CD4-positive, alpha-beta T cell treated with Interleukin-2 at 100 ng/mL for 4 hours (primary cell): ENCODE results near the gene EEF2K.

Experiments
- DNase-seq: peaks from one replicate; pipeline ENCODE4 v3.0.0-alpha.2; 2020; ENCODE audit warnings: low spot score

Gene EEF2K

DNA sequence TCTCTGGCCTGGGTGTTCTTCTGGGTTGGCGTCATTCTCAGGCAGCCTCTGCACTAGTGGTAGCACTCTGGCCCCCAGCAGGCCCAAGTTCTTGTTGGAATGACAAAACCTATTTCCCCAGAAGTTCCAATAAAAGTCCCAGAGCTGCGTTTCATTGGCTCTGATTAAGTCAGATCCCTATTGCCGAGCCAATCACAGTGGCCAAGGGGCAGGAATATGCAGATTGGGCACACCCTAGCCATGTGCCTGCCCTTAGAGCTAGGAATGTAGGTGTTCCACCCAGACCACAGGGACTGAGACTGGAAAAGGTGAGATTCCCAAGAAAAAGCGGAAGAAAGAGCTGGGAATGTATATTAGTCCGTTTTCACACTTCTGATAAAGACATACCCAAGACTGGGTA, 46.2 kb downstream of the EEF2K start:
- no peak for DNase-seq

DNA sequence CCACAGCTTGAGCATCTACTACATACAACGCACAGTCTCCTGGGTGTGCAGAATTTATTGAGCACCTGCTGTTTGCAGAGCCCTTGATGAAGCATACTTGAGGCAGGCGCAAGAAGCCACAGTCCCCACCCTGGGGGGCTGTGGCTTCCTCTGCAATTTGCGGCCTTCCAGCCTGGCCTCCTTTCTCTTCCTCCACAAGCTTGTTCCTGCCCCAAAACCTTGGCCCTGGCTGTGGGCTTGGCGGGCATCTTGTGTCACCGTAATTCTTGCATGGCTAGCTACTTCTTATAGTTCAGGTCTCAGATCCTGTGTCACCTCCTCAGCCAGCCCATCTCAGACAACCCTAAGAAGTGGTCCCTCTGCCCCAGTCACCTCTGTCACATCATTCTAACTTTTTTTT, 47.2 kb downstream of the EEF2K start:
- no peak for DNase-seq

DNA sequence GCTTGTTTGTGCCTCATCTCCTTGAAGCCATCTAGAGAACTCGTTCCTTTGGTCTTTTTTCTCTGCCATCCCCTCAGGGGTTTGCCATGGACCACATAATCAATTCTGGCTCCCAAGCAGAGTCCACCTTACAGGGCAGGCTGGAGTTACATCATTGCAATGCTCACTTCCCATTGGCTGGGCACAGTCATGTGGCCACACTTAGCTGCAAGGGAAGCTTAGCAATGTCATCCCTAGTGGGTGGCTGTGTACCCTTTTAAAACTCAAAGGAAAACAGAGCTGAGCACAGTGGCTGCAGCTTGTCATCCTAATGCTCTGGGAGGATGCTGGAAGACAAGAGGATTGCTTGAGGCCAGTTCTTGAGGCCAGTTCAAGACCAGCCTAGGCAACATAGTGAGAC, 49.3 kb downstream of the EEF2K start:
- DNase-seq: no peak

- no peak for DNase-seq
Measured at GRCh38 chr16:22257440-22257839, 51.4 kb downstream of the EEF2K start.

- no peak for DNase-seq
Measured at GRCh38 chr16:22260490-22260889, 54.4 kb downstream of the EEF2K start.

GRCh38 chr16:22262460-22262859, 56.4 kb downstream of the EEF2K start:
- peak; percentile 32 for DNase-seq

DNA sequence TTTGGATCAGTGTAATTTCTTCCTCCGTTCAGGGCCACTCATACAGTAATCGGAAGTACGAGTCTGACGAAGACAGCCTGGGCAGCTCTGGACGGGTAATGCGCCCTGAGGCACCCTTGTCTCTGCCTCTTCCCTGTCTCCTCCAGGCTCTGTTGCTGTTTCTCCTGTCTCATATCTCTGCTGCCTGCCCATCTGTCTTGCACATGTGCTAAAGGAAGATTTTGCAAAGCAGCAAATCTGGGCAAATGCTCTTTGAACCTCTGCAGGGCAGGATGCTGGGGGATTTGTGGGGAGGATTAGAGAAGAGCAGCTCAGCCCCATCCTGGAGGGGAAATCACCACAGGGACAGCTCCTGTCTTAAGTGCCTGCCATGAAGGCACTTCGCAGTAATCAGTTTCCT, 58.7 kb downstream of the EEF2K start:
- DNase-seq: no peak

GRCh38 chr16:22265351-22265750, 59.3 kb downstream of the EEF2K start:
- no peak for DNase-seq

DNA sequence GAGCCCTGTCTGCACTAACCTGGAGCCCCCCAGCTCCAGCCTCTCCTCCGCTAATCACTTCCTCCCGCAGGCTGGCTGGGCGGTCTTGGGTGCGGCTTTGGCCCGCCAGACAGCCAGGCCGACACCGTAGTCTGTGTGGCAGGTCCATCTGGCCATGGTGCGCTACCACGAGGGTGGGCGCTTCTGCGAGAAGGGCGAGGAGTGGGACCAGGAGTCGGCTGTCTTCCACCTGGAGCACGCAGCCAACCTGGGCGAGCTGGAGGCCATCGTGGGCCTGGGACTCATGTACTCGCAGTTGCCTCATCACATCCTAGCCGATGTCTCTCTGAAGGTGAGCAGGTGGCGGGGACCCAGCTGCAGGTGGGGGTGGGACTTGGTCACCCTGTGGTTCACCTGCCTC, 60.5 kb downstream of the EEF2K start:
- no peak for DNase-seq

GRCh38 chr16:22267764-22268163, 61.7 kb downstream of the EEF2K start:
- DNase-seq: no peak

- no peak for DNase-seq
Measured at GRCh38 chr16:22270525-22270924, 64.4 kb downstream of the EEF2K start.

DNA sequence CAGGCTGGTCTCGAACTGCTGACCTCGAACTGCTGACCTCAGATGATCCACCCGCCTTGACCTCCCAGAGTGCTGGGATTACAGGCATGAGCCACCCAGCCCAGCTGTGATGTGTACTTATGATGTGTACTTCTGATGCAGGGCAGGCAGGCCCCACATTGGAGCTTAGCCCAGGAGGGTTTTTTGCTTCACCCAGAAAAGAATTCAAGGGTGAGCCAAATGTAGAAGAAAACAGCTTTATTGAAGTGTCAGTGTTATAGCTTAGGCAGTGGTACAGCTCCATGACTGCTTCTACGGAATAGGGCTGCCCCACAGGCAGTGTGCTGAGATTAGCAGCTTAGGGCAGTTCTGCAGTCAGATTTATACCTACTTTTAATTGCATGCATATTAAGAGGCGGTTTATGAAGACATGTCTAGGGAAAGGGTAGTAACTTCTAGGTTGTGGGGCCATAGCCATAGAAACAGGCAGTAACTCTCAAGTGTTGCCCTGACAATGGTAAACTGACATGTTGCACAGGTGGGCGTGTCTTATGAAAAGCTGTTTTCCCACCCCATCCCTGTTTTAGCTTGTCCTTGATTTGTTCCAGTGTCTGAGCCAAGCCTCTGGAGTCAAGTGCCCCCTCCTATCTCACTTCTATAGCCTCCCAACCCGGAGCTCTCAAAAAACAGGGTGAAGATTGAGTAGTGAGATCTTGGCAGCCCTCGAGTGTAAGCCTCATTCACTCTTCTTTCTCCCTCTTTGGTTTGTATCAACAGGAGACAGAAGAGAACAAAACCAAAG, 67.0 kb downstream of the EEF2K start:
- DNase-seq: no peak

- no peak for DNase-seq
Measured at GRCh38 chr16:22274916-22275315, 68.8 kb downstream of the EEF2K start.

- DNase-seq: no peak
Measured at GRCh38 chr16:22278441-22279230, 72.6 kb downstream of the EEF2K start.

GRCh38 chr16:22282254-22282892, 76.3 kb downstream of the EEF2K start:
- DNase-seq: no peak

- no peak for DNase-seq
Measured at GRCh38 chr16:22284637-22285036, 78.6 kb downstream of the EEF2K start.

DNA sequence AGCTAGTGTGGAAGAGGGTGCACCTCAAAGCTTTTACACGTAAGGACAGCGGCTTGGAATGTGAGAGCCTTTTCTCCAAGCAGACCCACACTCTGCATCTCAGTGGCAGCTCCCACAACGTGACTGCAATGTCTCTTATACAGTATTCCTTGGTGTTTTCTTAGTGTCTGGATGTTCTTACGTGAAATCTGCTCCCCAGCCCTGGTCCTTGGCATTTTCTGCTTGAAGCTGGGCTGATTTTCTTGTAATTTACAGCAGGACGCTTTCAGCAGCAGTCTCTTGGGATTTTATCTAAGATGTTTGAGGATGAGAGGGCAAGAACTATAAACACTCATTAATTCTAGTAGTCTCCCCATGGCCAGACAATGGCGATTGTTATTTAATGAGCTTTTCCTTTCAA, 79.0 kb downstream of the EEF2K start:
- no peak for DNase-seq

DNA sequence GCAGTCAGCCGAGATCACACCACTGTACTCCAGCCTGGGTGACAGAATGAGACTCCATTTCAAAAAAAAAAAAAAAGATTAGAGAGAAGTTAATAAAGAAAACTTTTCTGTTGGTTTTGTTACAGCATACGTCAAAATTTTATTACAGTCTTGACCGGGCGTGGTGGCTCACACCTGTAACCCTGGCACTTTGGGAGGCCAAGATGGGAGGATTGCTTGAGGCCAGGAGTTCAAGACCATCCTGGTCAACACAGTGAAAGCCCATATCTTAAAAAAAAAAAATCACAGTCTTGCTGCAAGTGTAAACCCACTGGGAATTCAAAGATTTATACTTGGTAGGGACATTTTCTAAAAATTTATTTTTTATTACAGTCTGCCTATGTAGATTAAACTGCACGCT, 84.9 kb downstream of the EEF2K start:
- DNase-seq: no peak

- DNase-seq: no peak
Measured at GRCh38 chr16:22291860-22292318, 85.8 kb downstream of the EEF2K start.

DNA sequence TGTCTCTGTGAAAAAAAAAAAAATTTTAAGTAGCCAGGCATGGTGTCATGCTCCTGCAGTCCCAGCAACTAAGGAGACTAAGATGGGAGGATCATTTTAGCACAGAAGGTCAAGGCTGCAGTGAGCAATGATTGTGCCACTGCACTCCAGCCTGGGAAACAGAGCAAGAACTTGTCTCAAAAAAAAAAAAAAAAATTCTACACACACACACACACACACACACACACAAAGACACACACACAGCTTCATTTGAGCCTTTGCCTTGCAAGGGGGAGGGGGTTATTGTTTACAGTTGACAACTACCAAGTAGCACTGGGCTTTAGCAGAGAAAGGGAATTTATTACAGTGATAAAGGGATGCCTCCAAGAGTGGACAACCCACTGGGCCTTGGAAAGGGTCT, 86.2 kb downstream of the EEF2K start:
- no peak for DNase-seq

- DNase-seq: no peak
Measured at GRCh38 chr16:22293137-22294106, 87.3 kb downstream of the EEF2K start.
